Fibroblast of peridontal ligament (primary cell): ENCODE measurements around the gene TRMT1L.

Experiments
- DNase-seq: peaks from one replicate; pipeline ENCODE4 v3.0.0-alpha.2; 2010; ENCODE audit errors: extremely low read depth

The TRMT1L gene

GRCh38 chr1:185112356-185112755 lies 44.4 kb downstream of the TRMT1L start:
- no peak for DNase-seq

GRCh38 chr1:185111873-185112272 lies 44.9 kb downstream of the TRMT1L start:
- no peak for DNase-seq

GRCh38 chr1:185110145-185110544 lies 46.6 kb downstream of the TRMT1L start:
- no peak for DNase-seq

GRCh38 chr1:185108321-185108720 lies 48.4 kb downstream of the TRMT1L start:
- DNase-seq, result peak; percentile 18

DNA sequence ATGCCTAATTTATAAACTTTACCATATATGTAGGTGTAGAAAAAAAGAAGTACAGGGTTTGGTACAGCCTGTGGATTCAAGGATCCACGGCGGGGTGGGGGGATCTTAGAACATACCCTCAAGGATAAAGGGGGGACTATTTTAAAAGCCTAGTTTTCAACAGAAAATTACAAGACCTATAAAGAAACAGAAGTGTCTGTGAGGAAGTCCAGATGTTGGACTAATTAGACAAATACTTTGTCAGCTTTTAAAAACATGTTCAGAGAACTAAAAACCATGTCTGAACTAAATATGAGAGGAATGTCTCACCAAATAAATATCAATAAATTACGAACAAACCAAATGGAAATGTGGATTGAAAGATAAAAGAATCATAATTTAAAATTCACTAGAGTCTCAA lies 51.6 kb downstream of the TRMT1L start:
- no peak for DNase-seq

- no peak for DNase-seq
Observed at GRCh38 chr1:185104083-185104482, 52.7 kb downstream of the TRMT1L start.

DNA sequence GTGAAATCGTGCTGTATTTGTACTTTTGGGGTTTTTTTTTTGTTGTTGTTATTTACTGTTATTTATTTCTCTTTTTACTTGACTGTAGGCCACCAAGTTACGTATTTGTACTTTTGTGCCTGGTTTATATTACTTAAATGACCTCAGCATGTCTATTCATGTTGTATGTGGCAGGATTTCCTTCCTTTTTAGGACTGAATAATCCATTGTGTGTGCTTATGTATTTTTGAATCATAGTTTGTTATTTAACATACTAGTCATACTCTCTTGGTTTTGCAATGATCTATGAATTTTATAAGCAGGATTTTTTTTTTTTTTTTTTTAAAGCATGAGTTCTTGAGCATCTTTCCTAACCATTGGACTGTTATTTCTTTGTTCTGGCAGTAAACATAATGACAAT lies 60.2 kb downstream of the TRMT1L start:
- DNase-seq, result peak; percentile 29

- no peak for DNase-seq
Observed at GRCh38 chr1:185094761-185095160, 62.0 kb downstream of the TRMT1L start.

DNA sequence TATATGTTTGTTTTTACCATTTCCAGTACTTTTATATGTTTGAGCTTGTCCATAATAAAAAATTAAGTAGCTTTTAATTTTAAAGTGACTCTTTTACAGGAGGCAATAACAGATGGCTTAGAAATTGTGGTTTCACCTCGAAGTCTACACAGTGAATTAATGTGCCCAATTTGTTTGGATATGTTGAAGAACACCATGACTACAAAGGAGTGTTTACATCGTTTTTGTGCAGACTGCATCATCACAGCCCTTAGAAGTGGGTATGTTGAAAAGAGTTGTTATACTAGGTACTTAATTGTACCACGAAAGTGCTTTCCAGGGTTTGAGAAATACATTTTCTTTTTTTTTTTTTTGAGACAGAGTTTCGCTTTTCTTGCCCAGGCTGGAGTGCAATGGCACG lies 65.3 kb downstream of the TRMT1L start:
- DNase-seq, result no peak

GRCh38 chr1:185087746-185088145 lies 69.0 kb downstream of the TRMT1L start:
- DNase-seq, result no peak

GRCh38 chr1:185087101-185087500 lies 69.7 kb downstream of the TRMT1L start:
- no peak for DNase-seq

DNA sequence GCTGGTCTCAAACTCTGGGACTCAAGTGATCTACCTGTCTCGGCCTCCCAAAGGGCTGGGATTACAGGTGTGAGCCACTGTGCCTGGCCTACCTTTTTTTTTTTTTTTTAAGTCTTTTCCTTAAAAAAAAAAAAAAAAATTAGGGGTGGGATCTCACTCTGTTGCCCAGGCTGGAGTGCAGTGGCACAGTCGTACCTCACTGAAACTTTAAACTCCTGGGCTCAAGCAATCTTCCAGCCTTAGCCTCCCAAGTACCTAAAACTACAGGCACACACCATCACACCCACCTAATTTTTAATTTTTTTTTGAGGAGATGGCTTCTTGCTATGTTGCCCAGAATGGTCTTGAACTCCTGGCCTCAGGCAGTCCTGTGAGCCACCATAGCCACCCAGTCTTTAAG lies 72.9 kb downstream of the TRMT1L start:
- DNase-seq, result no peak

GRCh38 chr1:185080422-185080821 lies 76.3 kb downstream of the TRMT1L start:
- no peak for DNase-seq

DNA sequence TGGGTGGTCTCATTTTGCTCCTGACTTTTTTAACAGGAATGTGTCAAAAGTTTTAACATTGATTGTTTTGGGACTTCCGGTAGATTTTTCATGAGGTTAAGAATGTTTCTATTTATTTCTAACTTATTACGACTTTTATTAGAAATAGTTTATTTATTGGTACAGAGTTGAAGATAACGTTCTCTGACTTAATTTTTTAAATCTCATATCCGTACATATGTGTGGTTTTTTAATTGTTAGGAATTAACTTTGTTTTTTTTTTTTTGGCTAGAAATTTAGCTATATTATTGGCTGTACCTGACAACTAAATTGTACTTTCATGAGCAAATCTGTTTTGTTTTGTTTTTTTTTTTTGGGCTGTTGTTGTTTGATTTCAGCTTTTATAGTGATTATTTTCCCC lies 79.4 kb downstream of the TRMT1L start:
- no peak for DNase-seq

DNA sequence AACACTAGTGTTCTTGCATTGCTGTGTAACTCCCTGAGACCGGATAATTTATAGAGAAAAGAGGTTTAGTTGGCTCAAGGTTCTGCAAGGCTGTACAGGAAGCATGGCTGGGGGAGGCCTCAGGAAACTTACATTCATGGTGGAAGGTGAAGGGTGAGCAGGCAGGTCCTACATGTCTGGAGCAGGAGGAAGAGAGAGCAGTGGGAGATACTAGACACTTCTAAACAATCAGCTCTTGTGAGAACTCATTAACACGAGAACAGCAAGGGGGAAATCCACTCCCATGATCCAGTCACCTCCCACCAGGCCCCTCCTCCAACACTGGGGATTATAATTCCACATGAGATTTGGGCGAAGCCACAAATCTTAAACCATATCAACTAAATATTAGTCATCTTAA lies 81.3 kb downstream of the TRMT1L start:
- no peak for DNase-seq

DNA sequence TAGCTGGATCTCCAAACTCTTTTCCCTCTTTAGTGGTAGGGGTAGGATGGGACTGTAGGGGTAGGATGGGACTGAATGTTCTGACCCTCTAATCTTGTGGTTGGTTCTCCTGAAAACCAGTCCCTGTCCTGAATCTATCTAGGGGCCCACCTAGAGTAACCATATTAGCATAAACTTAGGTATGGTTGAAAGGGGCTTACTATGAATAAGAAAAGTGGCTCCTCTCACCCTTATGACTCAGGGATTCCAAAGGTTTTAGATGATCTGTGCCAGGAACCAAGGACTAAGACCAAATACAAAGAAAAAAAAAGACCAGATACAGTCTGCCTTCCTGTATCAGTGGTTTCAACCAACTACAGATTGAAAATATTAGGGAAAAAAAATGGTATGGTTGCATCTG lies 82.4 kb downstream of the TRMT1L start:
- peak; percentile 9 for DNase-seq

- DNase-seq, result peak; percentile 20
Observed at GRCh38 chr1:185073725-185074124, 83.0 kb downstream of the TRMT1L start.

DNA sequence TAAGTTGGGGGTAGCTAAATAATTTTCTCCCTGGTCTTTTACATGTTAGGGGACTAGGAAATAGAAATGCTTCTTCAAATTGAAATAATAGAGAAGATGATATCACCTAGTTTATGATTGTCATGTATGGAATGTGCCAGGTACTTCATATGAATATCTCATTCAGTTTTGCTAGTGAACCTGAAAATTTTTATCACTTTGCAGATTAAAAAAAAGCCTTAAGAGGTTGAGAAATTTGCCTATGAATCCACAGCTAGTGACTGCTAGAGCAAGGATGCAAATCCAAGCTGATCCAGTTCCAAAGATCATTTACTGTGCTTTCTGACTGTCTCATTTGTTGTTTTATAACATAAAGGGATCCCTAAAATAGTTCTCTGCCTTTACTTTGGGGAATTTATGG lies 86.7 kb downstream of the TRMT1L start:
- no peak for DNase-seq

- DNase-seq, result no peak
Observed at GRCh38 chr1:185069202-185069772, 87.5 kb downstream of the TRMT1L start.

GRCh38 chr1:185068341-185068740 lies 88.4 kb downstream of the TRMT1L start:
- DNase-seq, result no peak
